H9 (cell line): ENCODE results near the gene SULF2. TPM values are rescaled to one million over a fixed set of nuclear protein-coding genes. Genes with fewer than 3 reads are reported as not detected.
"Not testable (repeated sequence)": the region's sequence is repeated elsewhere in the genome, so short reads cannot be mapped to it uniquely, and the experiment has no call there.

Experiments used
- DNase-seq: peaks from one replicate; pipeline ENCODE4 v3.0.0-alpha.2; 2017
- H2AFZ ChIP-seq: one replicate; pipeline ENCODE4 v1.6.1; 2013; ENCODE audit warnings: mild to moderate bottlenecking, low read length, control low read depth, moderate library complexity
- H2AK5ac ChIP-seq: 2 replicates; pipeline ENCODE4 v1.6.1; 2013; ENCODE audit warnings: low read length, control low read depth, mixed read lengths; ENCODE audit not compliant: insufficient read length
- H2BK120ac ChIP-seq: one replicate; pipeline ENCODE4 v1.6.1; 2013; ENCODE audit warnings: low read depth, mild to moderate bottlenecking, low read length, control low read depth, inconsistent platforms; ENCODE audit not compliant: poor library complexity, severe bottlenecking
- H2BK12ac ChIP-seq: 2 replicates; pipeline ENCODE4 v1.6.1; 2013; ENCODE audit warnings: low read length, control low read depth, mixed read lengths, low read depth; ENCODE audit not compliant: insufficient read length
- H2BK15ac ChIP-seq: 2 replicates; pipeline ENCODE4 v1.6.1; 2013; ENCODE audit warnings: low read depth, low read length, control low read depth
- H2BK20ac ChIP-seq: one replicate; pipeline ENCODE4 v1.6.1; 2013; ENCODE audit warnings: low read depth, mild to moderate bottlenecking, low read length, control low read depth, inconsistent platforms; ENCODE audit not compliant: poor library complexity, severe bottlenecking
- H2BK5ac ChIP-seq: 2 replicates; pipeline ENCODE4 v1.6.1; 2013; ENCODE audit warnings: low read length, control low read depth, mixed read lengths; ENCODE audit not compliant: insufficient read length
- H3K14ac ChIP-seq: 2 replicates; pipeline ENCODE4 v1.6.1; 2013; ENCODE audit warnings: low read length, control low read depth; ENCODE audit not compliant: insufficient read depth
- H3K18ac ChIP-seq: 2 replicates; pipeline ENCODE4 v1.6.1; 2013; ENCODE audit warnings: low read depth, mild to moderate bottlenecking, mixed read lengths, low read length, control low read depth; ENCODE audit not compliant: insufficient read length
- H3K23ac ChIP-seq: 2 replicates; pipeline ENCODE4 v1.6.1; 2013; ENCODE audit warnings: low read length, control low read depth, mixed read lengths, low read depth; ENCODE audit not compliant: insufficient read length
- H3K23me2 ChIP-seq: 2 replicates; pipeline ENCODE4 v1.6.1; 2013; ENCODE audit warnings: low read depth, mild to moderate bottlenecking, mixed read lengths, low read length, control low read depth; ENCODE audit not compliant: insufficient read length, poor library complexity, severe bottlenecking
- H3K27ac ChIP-seq: 2 replicates; pipeline ENCODE4 v1.5.1; 2013; ENCODE audit warnings: low read length, control low read depth, mixed read lengths, low read depth; ENCODE audit not compliant: insufficient read length
- H3K27me3 ChIP-seq: 2 replicates; pipeline ENCODE4 v1.6.1; 2013; ENCODE audit warnings: low read length, control low read depth, inconsistent platforms; ENCODE audit not compliant: insufficient read depth
- H3K4ac ChIP-seq: 2 replicates; pipeline ENCODE4 v1.6.1; 2013; ENCODE audit warnings: low read depth, mild to moderate bottlenecking, control low read depth, inconsistent platforms, low read length, moderate library complexity
- H3K4me1 ChIP-seq: 2 replicates; pipeline ENCODE4 v1.6.1; 2013; ENCODE audit warnings: low read length, control low read depth, inconsistent platforms; ENCODE audit not compliant: insufficient read depth
- H3K4me2 ChIP-seq: 2 replicates; pipeline ENCODE4 v1.6.1; 2013; ENCODE audit warnings: low read length, control low read depth, mixed read lengths; ENCODE audit not compliant: insufficient read length, insufficient read depth
- H3K56ac ChIP-seq: 2 replicates; pipeline ENCODE4 v1.6.1; 2013; ENCODE audit warnings: low read depth, mild to moderate bottlenecking, mixed read lengths, low read length, control low read depth; ENCODE audit not compliant: insufficient read length
- H3K79me1 ChIP-seq: 2 replicates; pipeline ENCODE4 v1.6.1; 2013; ENCODE audit warnings: low read depth, mild to moderate bottlenecking, moderate library complexity, low read length, control low read depth, inconsistent platforms; ENCODE audit not compliant: insufficient read depth, poor library complexity, severe bottlenecking
- H3K79me2 ChIP-seq: 2 replicates; pipeline ENCODE4 v1.6.1; 2013; ENCODE audit warnings: low read length, control low read depth, inconsistent platforms; ENCODE audit not compliant: insufficient read depth
- H3K9ac ChIP-seq: 2 replicates; pipeline ENCODE4 v1.6.1; 2013; ENCODE audit warnings: low read length, control low read depth, mixed read lengths; ENCODE audit not compliant: insufficient read length; ENCODE audit errors: extremely low read depth
- H3K9me3 ChIP-seq: one replicate; pipeline ENCODE4 v1.6.1; 2013; ENCODE audit warnings: low read depth, low read length, inconsistent platforms; ENCODE audit not compliant: control insufficient read depth
- H3T11ph ChIP-seq: one replicate; pipeline ENCODE4 v1.6.1; 2013; ENCODE audit warnings: mild to moderate bottlenecking, low read length, control low read depth, inconsistent platforms
- H4K20me1 ChIP-seq: one replicate; pipeline ENCODE4 v1.6.1; 2013; ENCODE audit not compliant: control insufficient read depth, insufficient read length, insufficient read depth
- H4K5ac ChIP-seq: 2 replicates; pipeline ENCODE4 v1.6.1; 2013; ENCODE audit warnings: low read depth, mild to moderate bottlenecking, mixed read lengths, low read length, control low read depth; ENCODE audit not compliant: insufficient read length
- H4K8ac ChIP-seq: replicated peaks from 2 replicates; pipeline ENCODE4 v1.6.1; 2013; ENCODE audit warnings: low read length, control low read depth, mixed read lengths, low read depth; ENCODE audit not compliant: insufficient read length
- H4K91ac ChIP-seq: 2 replicates; pipeline ENCODE4 v1.6.1; 2013; ENCODE audit warnings: low read depth, mild to moderate bottlenecking, moderate library complexity, mixed read lengths, low read length, control low read depth; ENCODE audit not compliant: insufficient read length
- H3K27ac Mint-ChIP-seq, 3 experiments: 2 replicates in 2 of 3; 3 replicates in 1 of 3; pipeline ENCODE4 v1.8.0; 2020 to 2021; ENCODE audit warnings: mixed read lengths in 3 of 3, mild to moderate bottlenecking in 1 of 3, moderate library complexity in 1 of 3
- H3K27me3 Mint-ChIP-seq: 2 replicates; pipeline ENCODE4 v1.8.0; 2021; ENCODE audit warnings: low read depth, mild to moderate bottlenecking, moderate library complexity, mixed read lengths
- H3K36me3 Mint-ChIP-seq, 3 experiments: 2 replicates in 2 of 3; 3 replicates in 1 of 3; pipeline ENCODE4 v1.8.0; 2020 to 2021; ENCODE audit warnings: low read depth in 3 of 3, mixed read lengths in 3 of 3; ENCODE audit not compliant: insufficient read depth in 1 of 3
- H3K4me1 Mint-ChIP-seq, 2 experiments: 2 replicates each; pipeline ENCODE4 v1.8.0; 2020; ENCODE audit warnings: mixed read lengths in 2 of 2
- H3K4me3 Mint-ChIP-seq, 2 experiments: 2 replicates in 1 of 2; 3 replicates in 1 of 2; pipeline ENCODE4 v1.8.0; 2020 to 2021; ENCODE audit warnings: mild to moderate bottlenecking in 2 of 2, mixed read lengths in 2 of 2, moderate library complexity in 1 of 2
- H3K9me3 Mint-ChIP-seq, 2 experiments: 2 replicates in 1 of 2; 3 replicates in 1 of 2; pipeline ENCODE4 v1.8.0; 2020; ENCODE audit warnings: mild to moderate bottlenecking in 2 of 2, mixed read lengths in 2 of 2, moderate library complexity in 1 of 2
- WGBS: extraction: QIAGEN DNeasy Blood & Tissue Kit; methylation state at CpG from one replicate; pipeline ENCODE4 v1.1.7; 2013; ENCODE audit warnings: missing lambda C conversion rate, low lambda C conversion rate, mixed read lengths; ENCODE audit not compliant: insufficient read length; ENCODE audit errors: extremely low coverage; 5-methylcytosine and 5-hydroxymethylcytosine counted together
- total RNA-seq: library from RNA; stranded (reverse); gene quantifications from 2 replicates; pipeline ENCODE4 v1.2.1, GENCODE V29; 2021
- TF ChIP-seq, protein P1 (sequence below): fragments of 200-600 bp; sonication (generic); conservative IDR thresholded peaks from 3 replicates; pipeline ENCODE4 v1.8.0; 2021; ENCODE audit warnings: antibody characterized with exemption, mild to moderate bottlenecking

The SULF2 gene
- total RNA-seq, 1 experiment from 2014 or later: 31.2 TPM

GRCh38 chr20:47825011-47825762, 39.9 kb upstream of the SULF2 start:
- H3K9ac ChIP-seq: no peak overlapping the region
- Mint-ChIP-seq H3K36me3 (no peaks in the 10 kb centered on the region), H3K4me3 (no peak overlapping the region), H3K27ac (no peak overlapping the region), H3K27me3 (no peaks in the 10 kb centered on the region; the same call in 1 of the 2 replicates), H3K4me1 (peaks cover 9% of the 10 kb centered on the region in 2 experiments; a peak in 2 of 4 replicates), H3K9me3 (no peaks in the 10 kb centered on the region)
- no peak overlapping the region for H2BK15ac ChIP-seq
- no peak overlapping the region for H2BK20ac ChIP-seq
- TF ChIP-seq, protein P1, sequence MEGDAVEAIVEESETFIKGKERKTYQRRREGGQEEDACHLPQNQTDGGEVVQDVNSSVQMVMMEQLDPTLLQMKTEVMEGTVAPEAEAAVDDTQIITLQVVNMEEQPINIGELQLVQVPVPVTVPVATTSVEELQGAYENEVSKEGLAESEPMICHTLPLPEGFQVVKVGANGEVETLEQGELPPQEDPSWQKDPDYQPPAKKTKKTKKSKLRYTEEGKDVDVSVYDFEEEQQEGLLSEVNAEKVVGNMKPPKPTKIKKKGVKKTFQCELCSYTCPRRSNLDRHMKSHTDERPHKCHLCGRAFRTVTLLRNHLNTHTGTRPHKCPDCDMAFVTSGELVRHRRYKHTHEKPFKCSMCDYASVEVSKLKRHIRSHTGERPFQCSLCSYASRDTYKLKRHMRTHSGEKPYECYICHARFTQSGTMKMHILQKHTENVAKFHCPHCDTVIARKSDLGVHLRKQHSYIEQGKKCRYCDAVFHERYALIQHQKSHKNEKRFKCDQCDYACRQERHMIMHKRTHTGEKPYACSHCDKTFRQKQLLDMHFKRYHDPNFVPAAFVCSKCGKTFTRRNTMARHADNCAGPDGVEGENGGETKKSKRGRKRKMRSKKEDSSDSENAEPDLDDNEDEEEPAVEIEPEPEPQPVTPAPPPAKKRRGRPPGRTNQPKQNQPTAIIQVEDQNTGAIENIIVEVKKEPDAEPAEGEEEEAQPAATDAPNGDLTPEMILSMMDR: no peak
- H4K91ac ChIP-seq: no peak overlapping the region
- H3K23me2 ChIP-seq: no peaks in the 10 kb centered on the region
- H3K27ac ChIP-seq: no peak overlapping the region
- no peak overlapping the region for H2BK120ac ChIP-seq
- H3K18ac ChIP-seq: no peak overlapping the region
- H3K79me1 ChIP-seq: no peaks in the 10 kb centered on the region
- no peaks in the 10 kb centered on the region for H3K9me3 ChIP-seq
- H4K5ac ChIP-seq: no peak overlapping the region
- H3K27me3 ChIP-seq: no peaks in the 10 kb centered on the region
- no peak overlapping the region for H2AK5ac ChIP-seq
- no peak overlapping the region for H3K4me2 ChIP-seq
- H4K20me1 ChIP-seq: no peaks in the 10 kb centered on the region
- H3K4me1 ChIP-seq: no peaks in the 10 kb centered on the region
- no peak for DNase-seq
- H3K56ac ChIP-seq: no peak overlapping the region
- H2BK5ac ChIP-seq: no peak overlapping the region
- H4K8ac ChIP-seq: no peak overlapping the region
- no peak overlapping the region for H3K23ac ChIP-seq
- no peak overlapping the region for H3T11ph ChIP-seq
- H2AFZ ChIP-seq: no peak overlapping the region
- WGBS: no CpG with 5 or more reads among the region's 12 CpGs
- H3K4ac ChIP-seq: no peak overlapping the region
- H3K79me2 ChIP-seq: no peaks in the 10 kb centered on the region
- H3K14ac ChIP-seq: no peak overlapping the region
- no peak overlapping the region for H2BK12ac ChIP-seq

DNA sequence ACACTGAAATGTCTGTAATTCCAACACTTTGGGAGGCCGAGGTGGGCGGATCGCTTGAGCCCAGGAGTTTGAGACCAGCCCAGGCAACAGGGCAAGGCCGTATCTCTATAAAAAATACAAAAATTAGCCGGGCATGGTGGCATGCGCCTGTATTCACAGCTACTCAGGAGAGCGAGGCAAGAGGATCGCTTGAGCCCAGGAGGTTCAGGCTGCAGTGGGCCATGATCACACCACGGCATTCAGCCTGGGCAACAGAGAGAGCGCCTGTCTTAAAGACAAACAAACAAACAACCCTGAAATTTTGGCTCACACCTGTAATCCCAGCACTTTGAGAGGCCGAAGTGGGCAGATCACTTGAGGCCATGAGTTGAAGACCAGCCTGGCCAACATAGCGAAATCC, 38.7 kb upstream of the SULF2 start:
- H3K9me3 Mint-ChIP-seq, DNase-seq, H4K91ac ChIP-seq, H2AK5ac ChIP-seq, H2AFZ ChIP-seq, H4K5ac ChIP-seq, H3K4me1 ChIP-seq, H2BK120ac ChIP-seq, H3K23me2 ChIP-seq, H3K18ac ChIP-seq, H3K56ac ChIP-seq, H2BK15ac ChIP-seq, H2BK5ac ChIP-seq, H3K79me1 ChIP-seq, H3K36me3 Mint-ChIP-seq, H2BK12ac ChIP-seq, H3K4me3 Mint-ChIP-seq, H2BK20ac ChIP-seq, H3K27ac Mint-ChIP-seq, H3K4me2 ChIP-seq, H3K4ac ChIP-seq, H4K8ac ChIP-seq, H3K27me3 Mint-ChIP-seq, H3K27me3 ChIP-seq, H3K14ac ChIP-seq, H3T11ph ChIP-seq, H3K79me2 ChIP-seq, H3K9ac ChIP-seq, H3K27ac ChIP-seq, H4K20me1 ChIP-seq, H3K23ac ChIP-seq, H3K9me3 ChIP-seq: not testable (repeated sequence)
- WGBS: no CpG with 5 or more reads among the region's 12 CpGs
- H3K4me1 Mint-ChIP-seq: peaks cover 14 to 15% of the 10 kb centered on the region in 2 experiments
